ENCODE results near the gene RERE. TPM values are rescaled to one million over a fixed set of nuclear protein-coding genes. Genes with fewer than 3 reads are reported as not detected.

RERE gene
- total RNA-seq, 1 donor from 2014 or later, result 124 TPM

DNA sequence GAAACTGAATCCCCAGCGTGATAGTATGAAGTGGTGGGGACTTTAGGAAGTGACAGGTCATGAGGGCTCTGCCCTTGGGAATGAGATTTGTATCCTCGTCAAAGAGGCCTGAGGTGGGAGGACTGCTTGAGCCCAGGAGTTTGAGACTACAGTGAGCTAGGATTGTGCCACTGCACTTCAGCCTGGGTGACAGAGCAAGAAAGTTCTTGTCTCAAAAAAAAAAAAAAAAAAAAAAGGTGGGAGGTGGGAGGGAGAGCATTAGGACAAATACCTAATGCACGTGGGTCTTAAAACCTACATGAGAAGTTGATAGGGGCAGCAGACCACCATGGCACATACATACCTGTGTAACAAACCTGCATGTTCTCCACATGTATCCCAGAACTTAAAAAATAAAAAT, 24.0 kb upstream of the RERE start:
- TF ChIP-seq EZH2 (IDR thresholded peaks at IDR 0.05; ENCODE audit: insufficient read depth, low read length) (no peak), CTCF (IDR thresholded peaks at IDR 0.05; ENCODE audit: insufficient read depth, low read depth, low read length) (no peak)
- peaks cover 12% of the 10 kb centered on the region for H3K9me3 ChIP-seq (ENCODE audit: insufficient read depth, low read depth, low read length)
- no peaks in the 10 kb centered on the region for H3K4me1 ChIP-seq (ENCODE audit: insufficient read depth, low read length)
- no peak overlapping the region for H2AFZ ChIP-seq (ENCODE audit: low read depth, low read length)
- Mint-ChIP-seq H3K27me3 (ENCODE audit: low read depth, unreplicated experiment) (peaks cover 19% of the 10 kb centered on the region), H3K4me1 (ENCODE audit: low read depth, unreplicated experiment) (no peaks in the 10 kb centered on the region), H3K9me3 (ENCODE audit: unreplicated experiment) (peaks cover 45% of the 10 kb centered on the region), H3K4me3 (ENCODE audit: unreplicated experiment) (no peak overlapping the region), H3K27ac (ENCODE audit: unreplicated experiment) (no peak overlapping the region), H3K36me3 (ENCODE audit: low read depth, unreplicated experiment) (peaks cover 8% of the 10 kb centered on the region)
- H3K4me2 ChIP-seq (ENCODE audit: low read length), result no peak overlapping the region
- H3K27ac ChIP-seq (ENCODE audit: low read depth, low read length), result no peak overlapping the region
- H3K79me2 ChIP-seq (ENCODE audit: insufficient read depth, low read length), result no peaks in the 10 kb centered on the region
- H3K27me3 ChIP-seq (ENCODE audit: insufficient read depth, low read length), result peaks cover 17% of the 10 kb centered on the region
- H3K4me3 ChIP-seq (ENCODE audit: insufficient read depth, low read depth, low read length), result no peak overlapping the region
- H4K20me1 ChIP-seq (ENCODE audit: insufficient read depth, low read length), result no peaks in the 10 kb centered on the region
- no peak overlapping the region for H3K9ac ChIP-seq (ENCODE audit: low read length)
- no peaks in the 10 kb centered on the region for H3K36me3 ChIP-seq (ENCODE audit: insufficient read depth, low read length)
- no peak for DNase-seq (ENCODE audit: low read depth)
- FAIRE-seq, result no peak

DNA sequence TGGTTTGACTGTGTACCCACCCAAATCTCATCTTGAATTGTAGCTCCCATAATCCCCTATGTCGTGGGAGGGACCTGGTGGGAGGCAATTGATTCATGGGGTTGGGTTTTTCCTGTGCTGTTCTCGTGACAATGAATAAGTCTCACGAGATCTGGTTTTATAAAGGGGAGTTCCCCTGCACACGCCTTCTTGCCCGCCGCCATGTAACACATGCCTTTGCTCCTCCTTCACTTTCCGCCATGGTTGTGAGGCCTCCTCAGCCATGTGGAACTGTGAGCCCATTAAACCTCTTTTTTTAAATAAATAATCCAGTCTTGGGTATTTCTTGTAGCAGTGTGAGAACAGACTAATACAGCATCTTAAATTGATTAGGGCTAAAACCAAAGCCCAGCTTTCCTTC, 22.6 kb upstream of the RERE start:
- Histone ChIP-seq H4K20me1 (ENCODE audit: insufficient read depth, low read length) (no peaks in the 10 kb centered on the region), H3K9ac (ENCODE audit: low read length) (no peak overlapping the region), H3K4me3 (ENCODE audit: insufficient read depth, low read depth, low read length) (no peak overlapping the region), H3K79me2 (ENCODE audit: insufficient read depth, low read length) (no peaks in the 10 kb centered on the region), H3K4me1 (ENCODE audit: insufficient read depth, low read length) (no peaks in the 10 kb centered on the region), H3K9me3 (ENCODE audit: insufficient read depth, low read depth, low read length) (peaks cover 12% of the 10 kb centered on the region), H3K27me3 (ENCODE audit: insufficient read depth, low read length) (peaks cover 11% of the 10 kb centered on the region), H3K27ac (ENCODE audit: low read depth, low read length) (no peak overlapping the region), H3K36me3 (ENCODE audit: insufficient read depth, low read length) (no peaks in the 10 kb centered on the region), H2AFZ (ENCODE audit: low read depth, low read length) (no peak overlapping the region), H3K4me2 (ENCODE audit: low read length) (no peak overlapping the region)
- H3K4me1 Mint-ChIP-seq (ENCODE audit: low read depth, unreplicated experiment), result no peaks in the 10 kb centered on the region
- H3K27ac Mint-ChIP-seq (ENCODE audit: unreplicated experiment), result no peak overlapping the region
- no peak overlapping the region for H3K4me3 Mint-ChIP-seq (ENCODE audit: unreplicated experiment)
- TF ChIP-seq CTCF (IDR thresholded peaks at IDR 0.05; ENCODE audit: insufficient read depth, low read depth, low read length) (no peak), EZH2 (IDR thresholded peaks at IDR 0.05; ENCODE audit: insufficient read depth, low read length) (no peak)
- H3K9me3 Mint-ChIP-seq (ENCODE audit: unreplicated experiment), result peaks cover 43% of the 10 kb centered on the region
- DNase-seq (ENCODE audit: low read depth) (no peak), FAIRE-seq (no peak)
- H3K27me3 Mint-ChIP-seq (ENCODE audit: low read depth, unreplicated experiment), result peaks cover 12% of the 10 kb centered on the region
- H3K36me3 Mint-ChIP-seq (ENCODE audit: low read depth, unreplicated experiment), result peaks cover 8% of the 10 kb centered on the region

DNA sequence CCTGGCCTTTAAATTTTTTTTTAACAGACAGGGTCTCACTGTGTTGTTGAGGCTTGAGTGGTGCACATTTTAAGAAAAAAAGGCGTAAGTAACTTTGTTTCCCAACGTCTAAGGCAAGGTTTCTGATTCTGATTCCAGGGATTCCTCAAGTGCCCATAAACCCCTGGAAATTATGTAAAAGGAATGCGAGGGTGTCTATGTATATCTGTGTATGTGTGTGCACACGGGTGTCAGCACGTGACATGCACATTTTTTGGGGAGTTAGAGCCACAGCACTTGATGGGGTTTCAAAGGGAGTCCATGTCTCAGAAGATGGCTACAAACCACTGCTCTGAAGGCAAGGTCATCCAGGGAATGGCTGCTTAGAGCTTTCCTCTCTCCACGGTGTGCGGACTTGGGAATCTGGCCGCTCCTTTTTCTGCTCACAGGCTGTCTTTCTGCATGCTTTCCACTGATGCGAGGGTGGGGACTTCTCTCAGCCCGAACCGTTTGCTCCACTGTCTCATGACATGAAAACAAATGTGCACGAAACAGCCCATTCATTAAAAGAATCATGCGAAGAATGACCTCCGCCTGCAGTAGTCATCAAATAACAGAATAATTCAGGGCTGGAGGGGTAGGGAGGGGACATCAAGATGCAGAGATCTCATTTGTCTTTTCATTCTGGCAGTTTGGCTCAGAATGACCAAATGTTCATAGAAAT, 18.7 kb upstream of the RERE start:
- peaks cover 13% of the 10 kb centered on the region for H3K9me3 Mint-ChIP-seq (ENCODE audit: unreplicated experiment)
- peaks cover 7% of the 10 kb centered on the region for H3K27me3 Mint-ChIP-seq (ENCODE audit: low read depth, unreplicated experiment)
- Histone ChIP-seq H3K4me1 (ENCODE audit: insufficient read depth, low read length) (no peaks in the 10 kb centered on the region), H4K20me1 (ENCODE audit: insufficient read depth, low read length) (no peaks in the 10 kb centered on the region), H3K4me2 (ENCODE audit: low read length) (peak overlapping the region; percentile 50), H3K27ac (ENCODE audit: low read depth, low read length) (no peak overlapping the region), H3K4me3 (ENCODE audit: insufficient read depth, low read depth, low read length) (no peak overlapping the region), H3K9ac (ENCODE audit: low read length) (no peak overlapping the region), H2AFZ (ENCODE audit: low read depth, low read length) (no peak overlapping the region), H3K9me3 (ENCODE audit: insufficient read depth, low read depth, low read length) (no peaks in the 10 kb centered on the region), H3K27me3 (ENCODE audit: insufficient read depth, low read length) (peaks cover 5% of the 10 kb centered on the region), H3K36me3 (ENCODE audit: insufficient read depth, low read length) (no peaks in the 10 kb centered on the region), H3K79me2 (ENCODE audit: insufficient read depth, low read length) (no peaks in the 10 kb centered on the region)
- no peak for TF ChIP-seq CTCF (IDR thresholded peaks at IDR 0.05; ENCODE audit: insufficient read depth, low read depth, low read length)
- H3K4me3 Mint-ChIP-seq (ENCODE audit: unreplicated experiment), result no peak overlapping the region
- H3K4me1 Mint-ChIP-seq (ENCODE audit: low read depth, unreplicated experiment), result no peaks in the 10 kb centered on the region
- FAIRE-seq, result no peak
- H3K27ac Mint-ChIP-seq (ENCODE audit: unreplicated experiment), result no peak overlapping the region
- H3K36me3 Mint-ChIP-seq (ENCODE audit: low read depth, unreplicated experiment), result peaks cover 6% of the 10 kb centered on the region
- no peak for DNase-seq (ENCODE audit: low read depth)
